ENCODE results near the gene RASAL1.

DNA sequence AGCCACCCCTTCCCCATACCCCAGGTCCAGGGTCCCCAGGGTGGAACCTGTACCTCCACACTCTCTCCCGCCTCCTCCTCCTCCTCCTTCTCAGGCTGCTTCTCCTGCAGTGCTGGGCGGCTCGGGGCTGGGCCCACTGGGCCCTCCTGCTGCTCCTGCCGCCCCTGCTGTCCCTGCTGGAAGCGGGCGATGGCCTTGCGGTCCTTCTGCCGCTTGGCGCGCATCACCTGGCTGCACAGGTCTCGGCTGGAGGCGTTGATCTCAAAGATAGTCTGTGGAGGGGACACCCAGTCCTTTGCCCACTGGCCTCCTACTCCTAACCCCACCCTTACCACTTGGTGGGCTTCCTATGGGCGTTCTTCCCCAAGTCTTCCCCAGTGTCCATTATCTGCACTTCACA is 28.5 kb upstream of the RASAL1 start:
- TF ChIP-seq, protein P1, sequence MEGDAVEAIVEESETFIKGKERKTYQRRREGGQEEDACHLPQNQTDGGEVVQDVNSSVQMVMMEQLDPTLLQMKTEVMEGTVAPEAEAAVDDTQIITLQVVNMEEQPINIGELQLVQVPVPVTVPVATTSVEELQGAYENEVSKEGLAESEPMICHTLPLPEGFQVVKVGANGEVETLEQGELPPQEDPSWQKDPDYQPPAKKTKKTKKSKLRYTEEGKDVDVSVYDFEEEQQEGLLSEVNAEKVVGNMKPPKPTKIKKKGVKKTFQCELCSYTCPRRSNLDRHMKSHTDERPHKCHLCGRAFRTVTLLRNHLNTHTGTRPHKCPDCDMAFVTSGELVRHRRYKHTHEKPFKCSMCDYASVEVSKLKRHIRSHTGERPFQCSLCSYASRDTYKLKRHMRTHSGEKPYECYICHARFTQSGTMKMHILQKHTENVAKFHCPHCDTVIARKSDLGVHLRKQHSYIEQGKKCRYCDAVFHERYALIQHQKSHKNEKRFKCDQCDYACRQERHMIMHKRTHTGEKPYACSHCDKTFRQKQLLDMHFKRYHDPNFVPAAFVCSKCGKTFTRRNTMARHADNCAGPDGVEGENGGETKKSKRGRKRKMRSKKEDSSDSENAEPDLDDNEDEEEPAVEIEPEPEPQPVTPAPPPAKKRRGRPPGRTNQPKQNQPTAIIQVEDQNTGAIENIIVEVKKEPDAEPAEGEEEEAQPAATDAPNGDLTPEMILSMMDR (conservative IDR thresholded peaks at IDR 0.05 in 1 of 2, IDR thresholded peaks at IDR 0.05 in 1 of 2; ENCODE audit: extremely low read depth in 1 of 2, insufficient read depth in 1 of 2, low read depth in 1 of 2, low read length in 2 of 2): no peak
- no peak for TF ChIP-seq EZH2 (IDR thresholded peaks at IDR 0.05; ENCODE audit: borderline replicate concordance, low read length)
